ENCODE data around the gene GSDMA.
"Not testable (repeated sequence)": the region's sequence is repeated elsewhere in the genome, so short reads cannot be mapped to it uniquely, and the experiment has no call there.

The GSDMA gene

DNA sequence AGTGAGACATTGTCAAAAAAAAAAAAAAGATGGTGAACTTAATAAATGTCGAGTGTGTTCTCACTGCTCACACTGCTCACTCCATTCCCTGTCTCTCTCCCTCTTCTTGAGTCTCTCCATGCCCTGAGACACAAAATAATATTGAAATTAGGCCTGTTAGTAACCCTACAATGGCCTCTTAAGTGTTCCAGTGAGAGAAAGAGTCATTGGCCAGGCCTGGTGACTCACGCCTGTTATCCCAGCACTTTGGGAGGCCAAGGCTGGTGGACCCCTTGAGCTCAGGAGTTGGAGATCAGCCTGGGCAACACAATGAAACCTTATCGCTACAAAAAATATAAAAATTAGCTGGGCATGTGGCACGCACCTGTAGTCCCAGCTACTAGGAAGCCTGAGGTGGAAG is 36.3 kb downstream of the GSDMA start:
- no peak for DNase-seq

DNA sequence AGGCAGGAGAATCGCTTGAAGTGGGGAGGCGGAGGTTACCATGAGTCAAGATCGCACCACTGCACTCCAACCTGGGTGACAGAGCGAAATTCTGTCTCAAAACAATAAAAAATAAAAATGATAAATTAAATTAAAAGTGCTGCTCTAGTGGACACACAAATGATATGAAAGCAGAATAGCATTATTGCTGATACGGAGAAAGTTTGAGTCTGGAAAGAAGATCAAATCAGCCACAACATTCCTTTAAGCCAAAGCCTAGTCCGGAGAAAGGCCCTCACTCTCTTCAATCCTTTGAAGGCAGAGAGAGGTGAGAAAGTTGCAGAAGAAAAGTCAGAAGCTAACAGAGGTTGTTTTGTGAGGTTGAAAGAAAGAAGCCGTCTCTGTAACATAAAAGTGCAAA is 37.4 kb downstream of the GSDMA start:
- DNase-seq: no peak

DNA sequence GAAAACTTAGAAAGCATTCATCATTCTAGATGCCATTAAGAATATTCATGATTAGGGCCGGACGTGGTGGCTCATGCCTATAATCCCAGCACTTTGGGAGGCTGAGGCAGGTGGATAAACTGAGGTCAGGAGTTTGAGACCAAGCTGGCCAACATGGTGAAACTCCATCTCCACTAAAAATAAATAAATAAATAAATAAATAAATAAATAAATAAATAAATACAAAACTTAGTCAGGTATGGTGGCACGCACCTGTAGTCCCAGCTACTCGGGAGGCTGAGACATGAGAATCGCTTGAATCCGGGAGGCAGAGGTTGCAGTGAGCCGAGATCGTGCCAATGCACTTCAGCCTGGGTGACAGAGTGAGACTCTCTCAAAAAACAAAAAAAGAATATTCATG is 38.5 kb downstream of the GSDMA start:
- not testable (repeated sequence) for DNase-seq

DNA sequence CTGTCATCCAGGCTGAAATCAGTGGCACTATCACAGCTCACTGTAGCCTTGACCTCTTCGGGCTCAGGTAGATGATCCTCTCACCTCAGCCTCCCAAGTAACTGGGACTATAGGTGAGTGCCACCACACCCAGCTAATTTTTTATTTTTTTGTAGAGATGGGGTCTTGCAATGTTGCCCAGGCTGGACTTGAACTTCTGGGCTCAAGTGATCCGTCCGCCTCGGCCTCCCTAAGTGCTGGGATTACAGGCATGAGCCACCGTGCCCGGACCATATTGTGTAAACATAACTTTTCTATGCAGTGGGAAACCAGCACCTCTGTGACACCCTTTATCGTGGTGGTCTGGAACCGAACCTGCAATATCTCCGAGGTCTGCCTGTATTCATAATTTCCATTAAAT is 41.3 kb downstream of the GSDMA start:
- DNase-seq: no peak

DNA sequence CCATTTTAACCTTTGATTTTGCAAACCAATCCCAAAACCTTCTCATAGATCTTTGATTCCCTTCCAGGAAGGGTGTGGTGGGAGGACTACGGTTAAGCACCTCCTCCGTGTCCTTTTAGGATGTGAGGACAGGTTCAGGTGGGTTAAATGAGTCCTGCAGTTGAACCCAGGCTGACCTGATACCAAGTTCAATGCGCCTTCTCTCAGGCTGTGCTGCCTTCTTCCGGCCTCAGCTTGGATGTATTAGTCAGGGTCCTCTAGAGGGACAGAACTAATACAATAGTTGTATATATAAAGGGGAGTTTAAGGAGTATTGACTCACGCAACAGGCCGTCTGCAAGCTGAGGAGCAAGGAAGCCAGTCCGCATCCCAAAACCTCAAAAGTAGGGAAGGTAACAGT is 41.9 kb downstream of the GSDMA start:
- DNase-seq: no peak

DNA sequence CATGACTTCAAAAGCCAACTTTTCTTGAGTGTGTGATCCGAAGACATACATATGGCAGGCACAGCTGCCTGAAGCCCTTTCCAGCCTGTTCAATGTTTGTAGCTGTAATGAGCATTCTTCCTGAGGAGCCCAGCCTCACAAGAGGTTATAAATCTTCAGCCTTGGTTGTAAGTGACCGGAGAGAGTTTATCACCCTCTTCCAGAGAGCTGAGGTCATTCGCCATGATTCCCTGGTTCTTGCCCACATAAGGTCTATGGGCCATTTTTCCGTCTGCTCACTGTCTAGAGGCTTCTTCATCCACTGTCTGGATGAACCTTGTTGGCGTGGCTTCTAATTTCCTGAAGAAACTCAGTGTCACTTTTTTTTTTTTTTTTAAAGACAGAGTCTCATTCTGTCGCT is 42.7 kb downstream of the GSDMA start:
- DNase-seq: no peak

DNA sequence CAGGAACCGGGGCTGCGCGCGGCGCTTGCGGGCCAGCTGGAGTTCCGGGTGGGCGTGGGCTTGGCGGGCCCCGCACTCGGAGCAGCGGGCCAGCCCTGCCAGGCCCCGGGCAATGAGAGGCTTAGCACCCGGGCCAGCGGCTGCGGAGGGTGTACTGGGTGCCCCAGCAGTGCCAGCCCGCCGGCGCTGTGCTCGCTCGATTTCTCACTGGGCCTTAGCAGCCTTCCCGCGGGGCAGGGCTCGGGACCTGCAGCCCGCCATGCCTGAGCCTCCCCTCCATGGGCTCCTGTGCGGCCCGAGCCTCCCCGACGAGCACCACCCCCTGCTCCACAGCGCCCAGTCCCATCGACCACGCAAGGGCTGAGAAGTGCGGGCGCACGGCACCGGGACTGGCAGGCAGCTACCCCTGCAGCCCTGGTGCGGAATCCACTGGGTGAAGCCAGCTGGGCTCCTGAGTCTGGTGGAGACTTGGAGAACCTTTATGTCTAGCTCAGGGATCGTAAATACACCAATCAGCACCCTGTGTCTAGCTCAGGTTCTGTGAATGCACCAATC is 48.2 kb downstream of the GSDMA start:
- not testable (repeated sequence) for DNase-seq

DNA sequence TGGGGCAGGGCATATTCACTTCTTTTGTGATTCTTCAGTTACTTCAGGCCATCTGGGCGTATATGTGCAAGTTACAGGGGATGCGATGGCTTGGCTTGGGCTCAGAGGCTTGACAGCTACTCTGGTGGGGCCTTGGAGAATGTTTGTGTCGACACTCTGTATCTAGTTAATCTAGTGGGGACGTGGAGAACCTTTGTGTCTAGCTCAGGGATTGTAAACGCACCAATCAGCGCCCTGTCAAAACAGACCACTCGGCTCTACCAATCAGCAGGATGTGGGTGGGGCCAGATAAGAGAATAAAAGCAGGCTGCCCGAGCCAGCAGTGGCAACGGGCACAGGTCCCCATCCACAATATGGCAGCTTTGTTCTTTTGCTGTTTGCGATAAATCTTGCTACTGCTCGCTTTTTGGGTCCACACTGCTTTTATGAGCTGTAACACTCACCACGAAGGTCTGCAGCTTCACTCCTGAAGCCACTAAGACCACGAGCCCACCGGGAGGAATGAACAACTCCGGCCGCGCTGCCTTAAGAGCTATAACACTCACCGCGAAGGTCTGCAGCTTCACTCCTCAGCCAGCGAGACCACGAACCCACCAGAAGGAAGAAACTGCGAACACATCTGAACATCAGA is 49.3 kb downstream of the GSDMA start:
- DNase-seq: not testable (repeated sequence)

DNA sequence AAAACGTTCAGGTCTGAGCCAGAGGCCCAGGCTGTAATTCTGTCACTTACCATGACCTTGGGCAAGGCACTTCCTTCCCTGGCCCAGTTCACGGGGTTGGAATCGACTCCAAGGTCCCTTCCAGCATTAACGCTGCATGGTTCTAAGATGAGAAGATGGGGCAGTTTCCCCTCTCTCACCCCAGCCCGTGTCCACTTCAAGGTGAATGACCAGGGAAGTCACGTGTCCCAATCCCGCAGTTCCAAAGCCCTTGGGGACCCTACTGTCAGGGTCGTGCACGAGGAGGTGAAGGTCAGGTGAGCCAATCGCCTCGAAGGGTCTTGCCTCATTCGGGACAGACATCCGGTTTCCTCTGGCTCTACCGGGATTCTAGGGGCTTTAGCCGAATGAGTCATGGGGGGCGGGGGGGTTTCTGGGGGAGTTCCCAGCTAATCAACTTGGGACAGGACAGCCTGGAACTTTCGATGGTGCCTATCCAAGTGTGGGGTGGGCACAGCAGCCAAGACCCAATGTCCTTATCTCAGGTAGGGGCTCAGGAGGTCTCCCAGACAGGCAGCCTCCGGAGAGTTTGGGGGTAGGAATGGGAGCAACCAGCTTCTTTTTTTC is 51.7 kb downstream of the GSDMA start:
- DNase-seq: no peak

DNA sequence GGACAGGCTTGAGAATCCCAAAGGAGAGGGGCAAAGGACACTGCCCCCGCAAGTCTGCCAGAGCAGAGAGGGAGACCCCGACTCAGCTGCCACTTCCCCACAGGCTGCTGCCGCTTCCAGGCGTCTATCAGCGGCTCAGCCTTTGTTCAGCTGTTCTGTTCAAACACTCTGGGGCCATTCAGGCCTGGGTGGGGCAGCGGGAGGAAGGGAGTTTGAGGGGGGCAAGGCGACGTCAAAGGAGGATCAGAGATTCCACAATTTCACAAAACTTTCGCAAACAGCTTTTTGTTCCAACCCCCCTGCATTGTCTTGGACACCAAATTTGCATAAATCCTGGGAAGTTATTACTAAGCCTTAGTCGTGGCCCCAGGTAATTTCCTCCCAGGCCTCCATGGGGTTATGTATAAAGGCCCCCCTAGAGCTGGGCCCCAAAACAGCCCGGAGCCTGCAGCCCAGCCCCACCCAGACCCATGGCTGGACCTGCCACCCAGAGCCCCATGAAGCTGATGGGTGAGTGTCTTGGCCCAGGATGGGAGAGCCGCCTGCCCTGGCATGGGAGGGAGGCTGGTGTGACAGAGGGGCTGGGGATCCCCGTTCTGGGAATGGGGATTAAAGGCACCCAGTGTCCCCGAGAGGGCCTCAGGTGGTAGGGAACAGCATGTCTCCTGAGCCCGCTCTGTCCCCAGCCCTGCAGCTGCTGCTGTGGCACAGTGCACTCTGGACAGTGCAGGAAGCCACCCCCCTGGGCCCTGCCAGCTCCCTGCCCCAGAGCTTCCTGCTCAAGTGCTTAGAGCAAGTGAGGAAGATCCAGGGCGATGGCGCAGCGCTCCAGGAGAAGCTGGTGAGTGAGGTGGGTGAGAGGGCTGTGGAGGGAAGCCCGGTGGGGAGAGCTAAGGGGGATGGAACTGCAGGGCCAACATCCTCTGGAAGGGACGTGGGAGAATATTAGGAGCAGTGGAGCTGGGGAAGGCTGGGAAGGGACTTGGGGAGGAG is 52.5 kb downstream of the GSDMA start, which contains the start of gene CSF3:
CSF3 (plus strand) TSS at position 436 of the 993 bp plus-strand sequence; CDS start at position 471, 35 bp downstream.
- DNase-seq: no peak

DNA sequence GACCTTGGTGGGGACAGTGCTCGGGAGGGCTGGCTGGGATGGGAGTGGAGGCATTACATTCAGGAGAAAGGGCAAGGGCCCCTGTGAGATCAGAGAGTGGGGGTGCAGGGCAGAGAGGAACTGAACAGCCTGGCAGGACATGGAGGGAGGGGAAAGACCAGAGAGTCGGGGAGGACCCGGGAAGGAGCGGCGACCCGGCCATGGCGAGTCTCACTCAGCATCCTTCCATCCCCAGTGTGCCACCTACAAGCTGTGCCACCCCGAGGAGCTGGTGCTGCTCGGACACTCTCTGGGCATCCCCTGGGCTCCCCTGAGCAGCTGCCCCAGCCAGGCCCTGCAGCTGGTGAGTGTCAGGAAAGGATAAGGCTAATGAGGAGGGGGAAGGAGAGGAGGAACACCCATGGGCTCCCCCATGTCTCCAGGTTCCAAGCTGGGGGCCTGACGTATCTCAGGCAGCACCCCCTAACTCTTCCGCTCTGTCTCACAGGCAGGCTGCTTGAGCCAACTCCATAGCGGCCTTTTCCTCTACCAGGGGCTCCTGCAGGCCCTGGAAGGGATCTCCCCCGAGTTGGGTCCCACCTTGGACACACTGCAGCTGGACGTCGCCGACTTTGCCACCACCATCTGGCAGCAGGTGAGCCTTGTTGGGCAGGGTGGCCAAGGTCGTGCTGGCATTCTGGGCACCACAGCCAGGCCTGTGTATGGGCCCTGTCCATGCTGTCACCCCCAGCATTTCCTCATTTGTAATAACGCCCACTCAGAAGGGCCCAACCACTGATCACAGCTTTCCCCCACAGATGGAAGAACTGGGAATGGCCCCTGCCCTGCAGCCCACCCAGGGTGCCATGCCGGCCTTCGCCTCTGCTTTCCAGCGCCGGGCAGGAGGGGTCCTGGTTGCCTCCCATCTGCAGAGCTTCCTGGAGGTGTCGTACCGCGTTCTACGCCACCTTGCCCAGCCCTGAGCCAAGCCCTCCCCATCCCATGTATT is 53.5 kb downstream of the GSDMA start:
- DNase-seq: no peak

DNA sequence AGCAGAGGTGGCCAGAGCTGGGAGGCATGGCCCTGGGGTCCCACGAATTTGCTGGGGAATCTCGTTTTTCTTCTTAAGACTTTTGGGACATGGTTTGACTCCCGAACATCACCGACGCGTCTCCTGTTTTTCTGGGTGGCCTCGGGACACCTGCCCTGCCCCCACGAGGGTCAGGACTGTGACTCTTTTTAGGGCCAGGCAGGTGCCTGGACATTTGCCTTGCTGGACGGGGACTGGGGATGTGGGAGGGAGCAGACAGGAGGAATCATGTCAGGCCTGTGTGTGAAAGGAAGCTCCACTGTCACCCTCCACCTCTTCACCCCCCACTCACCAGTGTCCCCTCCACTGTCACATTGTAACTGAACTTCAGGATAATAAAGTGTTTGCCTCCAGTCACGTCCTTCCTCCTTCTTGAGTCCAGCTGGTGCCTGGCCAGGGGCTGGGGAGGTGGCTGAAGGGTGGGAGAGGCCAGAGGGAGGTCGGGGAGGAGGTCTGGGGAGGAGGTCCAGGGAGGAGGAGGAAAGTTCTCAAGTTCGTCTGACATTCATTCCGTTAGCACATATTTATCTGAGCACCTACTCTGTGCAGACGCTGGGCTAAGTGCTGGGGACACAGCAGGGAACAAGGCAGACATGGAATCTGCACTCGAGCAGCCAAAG is 54.7 kb downstream of the GSDMA start:
- no peak for DNase-seq

DNA sequence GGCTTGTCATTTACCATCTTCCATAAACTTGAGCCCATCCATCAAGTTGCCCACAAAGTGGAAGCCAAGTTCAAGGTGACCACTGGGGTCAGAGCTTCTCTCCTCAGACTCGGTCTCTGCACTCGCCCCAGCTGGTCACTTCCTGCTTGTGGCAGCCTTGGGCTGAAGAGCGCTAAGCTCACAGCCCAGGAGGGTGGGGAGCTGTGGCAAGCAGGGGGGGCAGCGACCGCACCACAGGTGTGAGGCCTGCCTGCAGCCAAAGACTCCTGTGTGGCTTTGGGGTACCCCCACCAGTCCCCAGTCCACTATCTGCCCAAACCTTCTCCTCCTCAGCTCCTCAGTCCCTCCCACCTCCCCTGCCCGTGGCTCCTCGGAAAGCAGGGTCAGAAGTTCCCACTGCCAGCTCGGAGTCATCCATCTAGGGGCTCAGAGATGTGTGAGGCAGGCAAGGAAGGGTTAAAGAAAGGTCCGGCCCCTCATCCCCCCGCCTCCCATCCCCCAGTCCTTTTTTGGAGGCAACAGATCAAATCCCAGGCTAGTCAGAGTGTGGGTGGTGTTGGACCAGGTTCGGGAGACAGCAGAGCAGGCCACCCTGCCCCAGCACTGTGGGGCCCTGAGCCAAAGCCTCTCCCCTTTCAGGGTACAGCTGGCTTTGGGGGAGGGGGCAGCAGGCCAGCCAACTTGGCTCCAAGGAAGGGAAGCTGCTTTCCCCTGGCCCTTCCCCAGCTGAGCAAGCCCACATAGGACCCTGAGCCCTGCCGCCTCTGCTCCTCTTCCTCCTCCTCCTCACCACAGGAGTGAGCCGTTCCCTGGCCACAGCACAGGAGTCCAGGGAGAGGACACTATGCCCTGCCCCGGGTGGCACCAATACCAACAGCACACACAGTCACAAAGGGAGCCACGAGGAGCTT is 55.7 kb downstream of the GSDMA start:
- no peak for DNase-seq

DNA sequence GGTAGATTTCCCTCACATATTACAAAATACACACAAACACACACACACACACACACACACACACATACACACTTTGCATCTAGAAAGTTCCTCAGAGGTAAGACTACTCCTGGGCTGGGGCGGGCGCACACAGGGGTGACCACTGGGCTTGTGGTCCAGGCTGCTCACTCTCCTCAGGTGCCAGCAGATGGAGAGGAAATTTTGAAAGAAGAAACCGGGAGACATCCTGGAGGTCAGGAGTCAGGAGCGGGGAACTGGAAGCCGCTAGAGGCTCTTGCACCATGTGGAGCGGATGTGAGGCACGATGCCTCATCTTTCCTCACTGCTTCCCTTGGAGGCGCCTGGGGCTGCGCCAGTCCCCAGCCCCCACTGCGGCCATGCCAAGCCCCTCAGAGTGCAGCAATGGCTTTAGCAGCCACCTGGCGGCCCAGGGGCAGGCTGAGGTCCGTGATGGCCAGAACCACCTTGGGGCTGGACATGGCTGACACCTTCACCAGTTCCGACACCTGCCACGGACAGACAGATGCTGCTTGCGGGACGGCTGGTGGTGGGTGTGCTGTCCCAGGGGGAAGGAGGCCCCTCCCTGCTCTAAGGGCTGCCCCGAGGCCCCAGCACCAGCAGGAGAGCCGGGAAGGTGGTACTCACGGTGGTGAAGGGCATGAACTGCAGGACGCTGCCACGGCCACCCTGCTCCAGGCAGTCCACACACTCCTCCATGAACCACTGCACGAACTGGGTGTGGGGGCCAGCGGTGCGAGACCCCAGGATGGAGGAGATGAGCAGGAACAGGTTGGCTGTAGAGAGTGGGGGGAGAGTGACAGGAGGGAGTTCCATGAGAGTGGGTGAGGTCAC is 56.6 kb downstream of the GSDMA start:
- DNase-seq: no peak

DNA sequence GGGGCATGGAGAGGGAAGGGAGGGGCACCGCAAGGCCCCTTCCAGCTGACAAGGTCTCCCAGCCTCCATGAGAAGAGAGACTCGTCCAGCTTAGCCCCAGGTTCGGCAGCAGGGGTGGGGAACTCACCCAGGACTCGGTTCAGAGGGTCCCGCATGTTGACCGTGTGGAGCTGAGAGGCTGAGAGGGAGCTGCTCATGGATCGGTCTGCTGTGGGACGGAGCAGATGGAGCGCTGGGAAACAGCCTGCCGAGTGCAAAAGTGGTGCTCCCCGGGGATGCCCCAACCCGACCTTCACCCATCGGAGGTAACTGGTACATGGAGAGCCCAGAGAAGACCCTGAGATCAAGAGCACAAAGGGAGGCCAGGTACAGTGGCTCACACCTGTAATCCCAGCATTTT is 57.3 kb downstream of the GSDMA start:
- no peak for DNase-seq

DNA sequence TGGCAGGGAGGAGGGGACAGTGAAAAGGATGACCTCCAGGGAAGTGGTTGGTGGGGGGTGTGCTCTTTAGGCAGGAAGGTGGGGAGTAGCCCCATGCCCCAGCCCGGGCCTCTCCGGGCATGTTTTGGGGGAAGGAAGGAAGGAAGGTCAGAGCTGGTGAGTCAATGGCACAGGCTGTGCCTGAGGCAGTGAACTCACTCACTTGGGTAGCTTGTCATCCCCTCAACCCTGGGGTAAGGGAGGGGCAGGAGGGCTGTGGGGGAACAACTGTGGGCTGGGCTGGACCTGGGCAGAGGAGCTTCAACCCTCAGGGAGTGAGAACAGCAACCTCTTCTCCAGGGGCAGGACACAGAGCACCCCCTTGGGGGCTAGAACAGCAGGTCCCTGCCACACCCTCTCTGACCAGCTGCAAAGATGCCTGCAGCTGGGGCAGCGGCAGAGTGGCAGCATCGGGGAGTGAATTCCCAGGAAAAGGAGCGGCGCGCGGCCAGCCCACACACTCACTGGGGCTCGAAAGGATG is 58.7 kb downstream of the GSDMA start:
- DNase-seq: no peak

DNA sequence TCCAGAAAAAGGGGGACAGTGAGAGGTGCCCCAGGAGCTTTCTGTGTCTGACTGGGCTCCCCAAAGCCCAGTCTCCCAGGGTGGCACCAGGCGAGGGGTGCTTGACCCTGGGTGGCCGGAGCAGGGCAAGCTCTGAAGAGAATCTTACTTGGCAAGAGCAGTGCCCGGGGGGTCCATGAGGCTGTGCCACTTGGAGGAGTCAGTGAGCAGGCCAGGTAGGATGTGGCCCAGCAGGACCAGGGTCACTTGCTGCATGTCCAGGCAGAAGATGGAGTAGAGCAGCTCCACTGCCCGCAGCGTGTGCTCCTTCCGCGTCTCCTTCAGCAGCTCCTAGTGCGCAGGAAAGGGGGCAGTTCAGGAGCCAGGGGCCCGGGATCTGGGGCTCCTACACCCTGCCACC is 59.7 kb downstream of the GSDMA start:
- DNase-seq: no peak

DNA sequence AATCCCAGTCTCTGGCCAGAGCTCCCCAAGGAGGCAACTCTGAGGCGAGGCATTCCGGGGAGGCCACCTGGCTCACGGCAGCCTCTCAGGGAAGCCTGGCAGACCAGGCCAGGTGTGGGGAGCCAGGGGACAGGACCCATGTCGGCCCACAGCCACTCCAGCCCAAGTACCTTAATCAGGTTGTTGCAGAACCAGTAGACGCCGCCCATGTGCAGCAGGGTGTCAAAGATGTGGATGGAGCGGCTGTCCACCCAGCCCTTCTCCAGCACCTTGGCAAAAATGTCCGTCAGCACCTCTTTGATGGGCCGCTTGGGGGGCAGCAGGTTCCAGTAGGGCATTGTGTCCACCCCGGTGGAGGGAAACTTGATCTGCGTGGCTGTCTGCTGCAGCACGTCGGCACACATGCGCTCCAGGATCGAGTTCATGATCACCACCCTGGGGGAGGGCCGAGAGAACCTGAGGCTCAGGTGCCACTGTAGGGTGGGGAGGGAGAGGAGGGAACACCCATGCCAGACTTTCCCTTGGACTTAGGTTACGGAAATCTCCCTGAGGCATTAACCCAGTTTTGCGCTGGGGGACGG is 60.2 kb downstream of the GSDMA start:
- DNase-seq: peak; percentile 47
